Activated CD8-positive, alpha-beta T cell treated with anti-CD3 and anti-CD28 coated beads, Interleukin-2, amount 10 ng/mL, durations not matched to agents 7 days and 5 days (primary cell): ENCODE measurements around the gene CREM. TPM values are rescaled to one million over a fixed set of nuclear protein-coding genes. Genes with fewer than 3 reads are reported as not detected.
"Not testable (repeated sequence)": the region's sequence is repeated elsewhere in the genome, so short reads cannot be mapped to it uniquely, and the experiment has no call there.

Experiments used
- ATAC-seq: fragments of 150-1000 bp; cut with Tn5 transposase; one replicate; pipeline ENCODE4 v1.10.0; 2021; ENCODE audit warnings: moderate library complexity
- CTCF ChIA-PET: fragments of 350-600 bp; sonication (Branson Sonifier 250); formaldehyde crosslinking; loops from one replicate; lab custom pipeline; 2021; ENCODE audit warnings: antibody characterized with exemption; lab: Charles Lee
- POLR2A ChIA-PET: fragments of 350-600 bp; sonication (Branson Sonifier 250); formaldehyde crosslinking; loops from one replicate; lab custom pipeline; 2021; ENCODE audit warnings: antibody characterized with exemption; lab: Charles Lee
- DNase-seq: peaks from one replicate; pipeline ENCODE4 v3.0.0-alpha.2; 2020
- H3K27ac Mint-ChIP-seq: one replicate; pipeline ENCODE4 v1.8.0; 2021; ENCODE audit warnings: mild to moderate bottlenecking, mixed read lengths
- H3K27me3 Mint-ChIP-seq: one replicate; pipeline ENCODE4 v1.8.0; 2021; ENCODE audit warnings: low read depth, mixed read lengths
- H3K36me3 Mint-ChIP-seq: one replicate; pipeline ENCODE4 v1.8.0; 2021; ENCODE audit warnings: low read depth, mixed read lengths
- H3K4me1 Mint-ChIP-seq: one replicate; pipeline ENCODE4 v1.8.0; 2021; ENCODE audit warnings: low read depth, mixed read lengths
- H3K4me3 Mint-ChIP-seq: one replicate; pipeline ENCODE4 v1.8.0; 2021; ENCODE audit warnings: mild to moderate bottlenecking, mixed read lengths
- H3K9me3 Mint-ChIP-seq: one replicate; pipeline ENCODE4 v1.8.0; 2022; ENCODE audit warnings: mixed read lengths; ENCODE audit not compliant: insufficient read depth
- total RNA-seq, 2 experiments: library from RNA; stranded (reverse); gene quantifications; one replicate each; pipeline ENCODE4 v1.2.3, GENCODE V29; 2021

Gene CREM
- 10 to 100 TPM; 78.3 to 84.1 TPM for total RNA-seq

DNA sequence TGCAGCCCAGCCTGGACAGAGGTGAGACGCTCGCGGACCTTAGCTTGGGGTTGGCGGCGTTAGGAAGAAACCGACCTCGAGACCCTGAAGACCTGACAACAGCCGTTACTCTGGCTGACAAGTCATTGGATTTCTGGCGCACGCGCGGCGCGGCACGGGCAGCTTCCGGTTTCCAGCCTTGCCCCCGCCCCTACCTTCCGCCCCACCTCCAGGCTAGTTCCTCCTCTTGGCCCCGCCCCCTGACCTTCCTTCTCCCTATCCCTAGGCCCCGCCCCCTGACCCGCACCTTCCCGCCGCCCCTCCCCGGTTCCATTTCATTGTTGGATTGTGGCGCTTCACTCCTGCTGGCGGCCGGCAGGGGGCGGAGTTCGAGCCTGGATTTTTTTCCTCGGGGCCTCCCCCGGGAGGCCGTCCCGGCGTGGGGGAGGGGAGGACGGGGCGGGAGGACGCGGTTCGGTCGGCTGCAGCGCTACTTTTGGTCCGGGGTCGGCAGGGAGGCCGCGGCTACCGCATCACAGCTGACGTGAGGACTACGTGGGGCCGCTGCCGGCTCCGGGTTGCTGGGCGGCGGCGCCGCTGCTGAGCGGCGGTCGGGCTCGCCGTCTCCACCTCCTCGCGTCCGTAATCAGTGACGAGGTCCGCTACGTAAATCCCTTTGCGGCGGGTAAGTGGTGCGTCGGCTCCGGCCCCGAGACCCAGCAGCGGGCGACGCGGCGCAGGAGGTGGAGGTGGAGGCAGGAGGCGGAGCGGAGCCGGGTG is at the start of gene CREM:
Gene CREM (plus strand): TSS at position 317 of the 759 bp plus-strand sequence. CDS start 10,990 bp downstream, outside the sequence.
- ATAC-seq (peak; percentile 82), DNase-seq (peak; percentile 100)
- Mint-ChIP-seq H3K4me3 (peak within 1 kb of the TSS; percentile 86), H3K9me3 (no peaks in the 10 kb centered on the region), H3K4me1 (peaks cover 53% of the 10 kb centered on the region), H3K27ac (peak within 1 kb of the TSS; percentile 93), H3K27me3 (no peaks in the 10 kb centered on the region), H3K36me3 (peaks cover 15% of the 10 kb centered on the region)
- ChIA-PET CTCF (interaction anchor here (0.6 to 20.9 kb wide), 24 partner anchors 8 to 132 kb away, joined by 3 to 346 read pairs (median 5); no protein-coding TSS in a partner anchor), POLR2A (interaction anchor here (0.6 to 6.5 kb wide), 26 partner anchors 8 to 227 kb away, joined by 3 to 201 read pairs (median 4); partner anchors contain the start of gene CUL2)

DNA sequence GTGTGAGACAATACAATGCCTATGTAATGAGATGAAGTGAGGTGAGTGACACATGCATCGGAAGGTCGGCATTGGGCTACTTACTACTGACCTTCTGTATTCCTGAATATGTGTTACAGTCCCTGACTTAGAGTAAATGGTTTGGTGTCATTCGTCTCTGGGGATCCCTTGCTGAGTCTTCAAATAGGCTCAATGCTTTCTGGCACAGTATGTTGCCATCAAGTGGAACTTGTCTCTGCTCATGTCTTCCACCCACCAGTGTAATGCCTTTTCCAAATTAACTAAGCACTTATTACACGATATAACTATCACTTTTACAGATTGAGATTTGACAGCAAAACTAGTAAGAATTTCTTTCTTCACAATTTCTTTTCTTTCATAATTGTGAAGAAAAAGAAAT is 47.4 kb upstream of the CREM start:
- Mint-ChIP-seq H3K4me1 (peaks cover 2% of the 10 kb centered on the region), H3K27me3 (no peaks in the 10 kb centered on the region), H3K36me3 (peaks cover 32% of the 10 kb centered on the region), H3K27ac (no peak overlapping the region), H3K9me3 (peaks cover 5% of the 10 kb centered on the region), H3K4me3 (no peak overlapping the region)
- ATAC-seq: no peak
- no peak for DNase-seq
- ChIA-PET POLR2A (no interaction called here), CTCF (no interaction called here)

DNA sequence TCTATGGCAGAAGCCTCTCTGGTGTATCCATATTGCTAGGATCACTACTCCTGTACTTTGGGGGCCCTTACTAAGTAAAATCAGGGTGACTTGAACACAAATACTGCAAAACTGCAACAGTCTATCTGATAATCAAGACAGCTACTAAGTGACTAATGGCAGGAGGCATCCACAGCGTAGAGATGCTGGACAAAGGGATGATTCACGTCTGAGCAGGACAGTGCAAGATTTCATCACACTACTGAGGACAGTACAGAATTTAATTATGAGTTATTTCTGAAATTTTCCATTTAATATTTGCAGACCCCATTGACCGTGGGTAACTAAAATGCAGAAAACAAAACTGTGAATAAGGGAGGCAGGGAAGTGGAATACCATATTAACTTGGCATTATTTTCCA is 46.9 kb upstream of the CREM start:
- ATAC-seq (no peak), DNase-seq (no peak)
- POLR2A ChIA-PET: no interaction called here
- no peak overlapping the region for H3K4me3 Mint-ChIP-seq
- H3K27me3 Mint-ChIP-seq: no peaks in the 10 kb centered on the region
- peaks cover 2% of the 10 kb centered on the region for H3K4me1 Mint-ChIP-seq
- H3K36me3 Mint-ChIP-seq: peaks cover 34% of the 10 kb centered on the region
- CTCF ChIA-PET: interaction anchor here (1.0 kb wide), 1 partner anchor 39 kb away, joined by 3 read pairs; no protein-coding TSS in a partner anchor
- peaks cover 5% of the 10 kb centered on the region for H3K9me3 Mint-ChIP-seq
- no peak overlapping the region for H3K27ac Mint-ChIP-seq

DNA sequence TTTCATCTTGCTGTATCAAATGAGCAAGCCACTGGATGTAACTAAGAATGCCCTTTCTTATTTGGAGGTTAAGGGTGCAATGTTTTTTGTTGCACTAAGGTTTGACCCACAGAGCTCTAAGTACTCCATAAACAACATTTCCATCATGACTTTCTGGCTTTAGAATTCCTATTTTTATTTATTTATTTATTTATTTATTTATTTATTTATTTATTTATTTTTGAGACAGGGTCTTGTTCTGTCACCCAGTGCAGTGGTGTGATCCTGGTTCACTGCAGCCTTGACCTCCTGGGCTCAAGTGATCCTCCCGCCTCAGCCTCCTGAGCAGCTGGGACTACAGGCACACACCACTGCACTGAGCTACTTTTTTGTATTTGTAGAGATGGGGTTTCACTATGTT is 46.4 kb upstream of the CREM start:
- H3K4me1 Mint-ChIP-seq, H3K27me3 Mint-ChIP-seq, ATAC-seq, H3K4me3 Mint-ChIP-seq, H3K9me3 Mint-ChIP-seq, DNase-seq, H3K27ac Mint-ChIP-seq, POLR2A ChIA-PET: not testable (repeated sequence)
- peaks cover 31% of the 10 kb centered on the region for H3K36me3 Mint-ChIP-seq
- CTCF ChIA-PET: interaction anchor here (1.0 kb wide), 1 partner anchor 38 kb away, joined by 3 read pairs; no protein-coding TSS in a partner anchor

DNA sequence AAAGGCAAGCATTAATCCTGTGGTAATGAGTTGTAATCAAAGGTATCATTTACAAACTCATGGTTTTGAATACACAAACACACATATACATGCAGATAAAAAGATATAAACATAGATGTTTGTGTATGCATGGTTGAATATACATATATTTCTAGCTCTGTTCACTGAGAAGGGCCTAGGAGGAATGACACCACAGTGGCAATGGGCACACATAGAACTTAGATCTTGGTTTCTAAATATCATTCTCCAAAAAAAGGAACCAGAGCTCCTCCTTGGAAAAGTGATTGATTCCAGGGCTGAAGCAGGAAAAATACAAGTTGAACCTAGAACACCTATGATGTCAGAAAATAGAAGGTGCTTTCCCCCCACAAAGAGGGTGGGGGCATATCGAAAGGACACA is 43.4 kb upstream of the CREM start:
- POLR2A ChIA-PET: no interaction called here
- no peak for DNase-seq
- Mint-ChIP-seq H3K9me3 (peaks cover 5% of the 10 kb centered on the region), H3K4me1 (peaks cover 22% of the 10 kb centered on the region), H3K27ac (no peak overlapping the region), H3K36me3 (peaks cover 39% of the 10 kb centered on the region), H3K27me3 (no peaks in the 10 kb centered on the region), H3K4me3 (no peak overlapping the region)
- no peak for ATAC-seq
- CTCF ChIA-PET: no interaction called here

DNA sequence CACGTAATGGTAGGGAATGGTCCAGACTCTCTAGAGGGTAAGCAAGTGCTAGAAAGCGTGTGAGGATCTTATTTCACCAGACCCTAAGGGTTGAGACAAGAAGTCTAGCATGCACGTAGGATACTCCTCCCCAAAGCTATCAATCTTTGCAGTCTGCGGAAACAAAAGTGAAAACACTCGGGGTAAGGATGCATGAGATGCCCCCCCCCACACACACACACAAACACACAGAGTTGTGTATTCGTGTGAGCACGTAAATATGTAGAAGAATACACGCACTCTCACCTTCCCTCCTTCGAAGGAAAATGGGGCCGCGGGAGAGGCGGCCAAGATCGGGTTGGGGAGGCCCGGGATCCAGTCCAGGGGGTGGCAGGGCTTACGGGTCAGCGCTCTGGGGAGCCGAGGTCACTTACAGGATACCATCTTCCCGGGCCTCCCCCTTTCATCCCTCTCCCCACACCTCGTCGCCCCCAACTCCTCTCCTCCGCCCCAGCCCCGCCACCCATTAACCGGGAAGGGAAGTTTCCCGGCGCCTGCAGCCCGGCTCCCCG is 37.0 kb upstream of the CREM start:
- DNase-seq (peak; percentile 38), ATAC-seq (peak; percentile 40)
- Mint-ChIP-seq H3K4me3 (peak overlapping the region; percentile 96), H3K27me3 (peaks cover 5% of the 10 kb centered on the region), H3K4me1 (peaks cover 43% of the 10 kb centered on the region), H3K36me3 (peaks cover 13% of the 10 kb centered on the region), H3K27ac (peak overlapping the region; percentile 97), H3K9me3 (no peaks in the 10 kb centered on the region)
- ChIA-PET POLR2A (interaction anchor here (0.6 to 2.6 kb wide), 3 partner anchors 36 to 1291 kb away, joined by 3 to 18 read pairs (median 6); partner anchors contain the start of gene CREM), CTCF (interaction anchor here (0.8 to 1.5 kb wide), 5 partner anchors 27 to 127 kb away, joined by 3 to 4 read pairs (median 3); no protein-coding TSS in a partner anchor)

DNA sequence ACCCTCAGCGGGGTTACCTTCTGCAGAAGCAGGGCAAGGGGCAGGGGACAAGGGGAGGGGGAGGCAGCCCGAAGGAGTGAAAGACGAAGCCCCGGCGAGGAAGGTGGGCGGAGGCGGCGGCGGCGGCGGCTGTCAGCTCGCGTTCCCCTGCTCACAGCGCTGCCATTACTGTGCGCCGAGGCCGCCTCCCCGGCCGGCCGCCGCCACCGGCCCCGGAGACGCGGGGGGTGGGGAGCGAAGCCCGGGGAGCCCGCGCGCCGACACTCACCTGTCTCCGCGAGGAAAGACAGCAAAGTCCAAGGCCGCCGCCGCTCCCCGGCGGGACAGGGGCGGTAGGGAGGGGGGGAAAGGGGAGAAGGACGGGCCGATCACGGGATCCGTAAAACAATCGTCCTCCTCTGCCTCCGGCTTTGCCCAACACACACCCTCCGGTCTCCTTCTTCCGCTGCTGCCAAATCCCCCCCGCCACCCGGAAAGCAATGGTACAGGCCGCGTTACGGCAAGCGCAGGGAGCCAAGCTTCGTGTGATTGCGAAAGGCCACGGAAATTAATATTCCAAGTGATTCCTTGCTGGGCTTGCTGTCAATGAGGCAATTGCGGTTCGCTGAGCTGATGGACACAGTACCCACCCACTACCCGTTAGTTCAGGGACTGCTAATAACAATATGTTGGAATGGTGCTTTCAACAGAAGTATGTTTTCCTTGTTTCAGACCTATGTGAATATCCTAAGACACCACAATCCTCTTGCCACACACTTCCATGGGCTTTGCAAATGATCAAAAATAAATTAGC is 36.3 kb upstream of the CREM start, which contains the start of gene CUL2:
Gene CUL2 (minus strand): TSS at position 180 of the 793 bp plus-strand sequence. CDS start 19,024 bp downstream, outside the sequence.
- peak; percentile 96 for ATAC-seq

DNA sequence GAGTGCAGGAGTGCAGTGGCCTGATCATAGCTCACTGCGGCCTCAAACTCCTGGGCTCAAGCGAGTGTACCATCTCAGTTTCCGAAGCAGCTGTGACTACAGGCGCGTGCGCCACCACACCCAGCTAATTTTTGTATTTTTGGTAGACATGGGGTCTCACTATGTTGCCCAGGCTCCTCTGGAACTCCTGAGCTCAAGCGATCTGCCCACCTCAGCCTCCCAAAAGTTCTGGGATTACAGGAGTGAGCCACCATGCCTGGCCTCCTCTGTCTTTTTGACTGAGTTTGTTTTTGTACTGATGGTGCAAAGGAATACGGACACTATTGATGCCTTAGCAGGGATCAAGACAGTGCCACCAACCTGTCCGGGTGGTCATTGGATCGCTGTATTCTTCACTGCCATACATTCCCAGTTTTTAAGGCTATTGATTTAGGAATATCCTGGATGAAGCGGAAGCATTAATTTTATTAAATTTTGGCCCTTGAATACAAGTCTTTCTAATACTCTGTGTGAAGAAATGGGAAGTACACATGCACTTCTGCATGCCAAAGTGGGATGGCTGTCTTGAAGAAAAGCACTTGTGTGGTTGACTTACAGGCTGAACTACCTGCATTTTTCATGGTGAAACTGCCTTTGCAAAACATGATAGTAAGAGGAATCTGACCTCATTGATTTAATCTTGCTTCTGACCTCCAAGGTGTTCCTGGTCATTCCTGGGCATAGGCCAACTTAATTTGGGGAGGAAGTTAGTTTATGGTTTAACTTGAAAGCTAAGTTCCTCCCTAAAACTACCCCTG is 34.5 kb upstream of the CREM start:
- peaks cover 8% of the 10 kb centered on the region for H3K27me3 Mint-ChIP-seq
- no peak overlapping the region for H3K4me3 Mint-ChIP-seq
- H3K4me1 Mint-ChIP-seq: peaks cover 32% of the 10 kb centered on the region
- ChIA-PET POLR2A (interaction anchor here (0.5 to 2.6 kb wide), 3 partner anchors 34 to 359 kb away, joined by 3 to 18 read pairs (median 3); partner anchors contain the start of gene CREM), CTCF (interaction anchor here (1.0 to 1.3 kb wide), 3 partner anchors 28 to 130 kb away, joined by 3 read pairs; partner anchors contain the start of gene CREM)
- no peak overlapping the region for H3K27ac Mint-ChIP-seq
- ATAC-seq (no peak), DNase-seq (no peak)
- H3K36me3 Mint-ChIP-seq: peaks cover 9% of the 10 kb centered on the region
- H3K9me3 Mint-ChIP-seq: no peaks in the 10 kb centered on the region

More for the DNA sequence above, 36.3 kb upstream of the CREM start, which contains the start of gene CUL2:
- Mint-ChIP-seq H3K36me3 (peaks cover 13% of the 10 kb centered on the region), H3K9me3 (no peaks in the 10 kb centered on the region), H3K4me3 (peak within 1 kb of the TSS; percentile 96), H3K4me1 (peaks cover 43% of the 10 kb centered on the region), H3K27me3 (peaks cover 5% of the 10 kb centered on the region), H3K27ac (peak within 1 kb of the TSS; percentile 97)
- ChIA-PET CTCF (interaction anchor here (0.9 to 1.5 kb wide), 5 partner anchors 28 to 127 kb away, joined by 3 to 7 read pairs (median 4); no protein-coding TSS in a partner anchor), POLR2A (interaction anchor here (0.7 to 2.6 kb wide), 3 partner anchors 36 to 105 kb away, joined by 3 to 18 read pairs (median 6); partner anchors contain the start of gene CREM)
- DNase-seq: peak; percentile 93

DNA sequence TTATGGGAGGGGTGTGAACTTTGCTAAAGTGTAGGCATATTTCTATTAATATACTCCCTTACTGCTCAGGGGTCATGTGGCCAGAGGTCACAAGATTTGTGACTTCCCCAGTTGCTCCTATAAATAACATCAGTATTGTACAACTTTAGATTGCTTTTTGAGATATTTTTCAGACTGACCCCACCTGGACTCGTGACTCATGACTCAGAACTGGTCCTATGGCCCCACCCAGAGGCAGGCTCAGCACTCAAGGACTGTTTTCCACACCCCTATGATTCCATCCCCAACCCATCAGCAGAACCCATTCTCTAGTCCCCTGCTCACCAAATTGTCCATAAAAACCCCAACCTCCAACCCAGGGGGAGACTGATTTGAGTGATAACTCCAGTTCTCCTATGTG is 33.8 kb upstream of the CREM start:
- Mint-ChIP-seq H3K27ac (no peak overlapping the region), H3K4me1 (peaks cover 26% of the 10 kb centered on the region), H3K9me3 (no peaks in the 10 kb centered on the region), H3K4me3 (no peak overlapping the region), H3K27me3 (peaks cover 8% of the 10 kb centered on the region), H3K36me3 (peaks cover 4% of the 10 kb centered on the region)
- ChIA-PET CTCF (no interaction called here), POLR2A (interaction anchor here (0.7 kb wide), 1 partner anchor 360 kb away, joined by 3 read pairs; no protein-coding TSS in a partner anchor)
- DNase-seq (peak; percentile 22), ATAC-seq (no peak)

DNA sequence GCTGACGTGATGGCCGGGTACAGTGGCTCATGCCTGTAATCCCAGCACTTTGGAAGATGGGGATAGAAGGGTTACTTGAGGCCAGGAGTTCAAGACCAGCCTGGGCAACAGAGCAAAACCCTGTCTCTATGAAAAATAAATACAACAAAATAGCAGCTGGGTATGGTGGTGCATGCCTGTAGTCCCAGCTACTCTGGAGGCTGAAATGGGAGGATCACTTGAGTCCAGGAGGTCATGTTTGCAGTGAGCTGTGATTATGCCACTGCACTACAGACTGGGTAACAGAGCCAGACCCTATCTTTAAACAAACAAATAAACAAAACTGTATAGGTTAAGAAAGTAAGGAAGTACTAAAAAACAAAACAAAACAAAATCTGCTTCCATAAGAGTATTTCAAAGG is 30.3 kb upstream of the CREM start:
- ATAC-seq (no peak), DNase-seq (no peak)
- H3K27ac Mint-ChIP-seq: no peak overlapping the region
- H3K4me1 Mint-ChIP-seq: peaks cover 1% of the 10 kb centered on the region
- POLR2A ChIA-PET: interaction anchor here (0.7 kb wide), 1 partner anchor 99 kb away, joined by 3 read pairs; no protein-coding TSS in a partner anchor
- CTCF ChIA-PET: interaction anchor here (1.5 kb wide), 1 partner anchor 100 kb away, joined by 3 read pairs; no protein-coding TSS in a partner anchor
- H3K36me3 Mint-ChIP-seq: no peaks in the 10 kb centered on the region
- no peak overlapping the region for H3K4me3 Mint-ChIP-seq
- peaks cover 19% of the 10 kb centered on the region for H3K27me3 Mint-ChIP-seq
- H3K9me3 Mint-ChIP-seq: no peaks in the 10 kb centered on the region
